ENCODE results near the gene RALBP1.
"Not testable (repeated sequence)": the region's sequence is repeated elsewhere in the genome, so short reads cannot be mapped to it uniquely, and the experiment has no call there.

The RALBP1 gene

DNA sequence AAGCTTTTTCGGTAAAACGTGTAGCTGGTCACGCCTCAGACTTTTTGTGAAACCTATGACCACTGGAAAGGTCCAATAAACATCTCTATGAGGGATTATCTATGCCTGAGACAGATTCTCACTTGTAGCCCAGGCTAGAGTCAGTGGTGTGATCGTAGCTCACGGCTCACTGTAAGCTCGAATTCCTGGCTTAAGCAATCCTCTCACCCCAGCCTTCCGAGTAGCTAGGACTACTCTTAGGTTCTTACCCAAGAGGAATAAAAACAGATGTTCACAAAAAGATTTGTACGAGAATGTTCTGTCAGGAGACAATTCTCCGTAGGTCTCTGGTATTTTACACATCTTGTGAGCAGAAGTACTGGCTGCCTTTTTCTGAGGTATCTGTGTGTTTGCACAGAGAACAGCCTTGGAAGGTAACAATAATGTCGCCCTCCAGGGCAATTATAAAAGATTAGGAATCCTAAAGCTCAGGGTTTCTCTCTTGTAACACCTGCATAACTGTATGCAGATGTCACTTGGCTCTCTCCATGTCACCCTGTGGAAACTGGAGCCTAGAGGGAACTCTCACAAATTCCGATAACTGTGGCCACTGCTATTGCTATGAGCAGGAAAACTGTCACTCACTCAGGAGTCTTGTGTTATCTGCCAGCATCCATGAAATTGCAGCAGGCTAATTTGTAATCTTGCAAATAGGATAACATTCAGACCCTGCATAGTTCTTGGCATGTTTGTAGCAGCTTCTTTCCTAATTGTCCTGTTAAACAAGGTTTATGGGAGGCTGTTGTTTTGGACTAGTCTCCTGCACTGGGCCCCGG, 25.5 kb upstream of the RALBP1 start:
- ChIA-PET CTCF (no interaction called here), POLR2A (no interaction called here)
- TF ChIP-seq BHLHE40 (IDR thresholded peaks at IDR 0.05; ENCODE audit: borderline replicate concordance) (no peak), FOXM1 (IDR thresholded peaks at IDR 0.05; ENCODE audit: borderline replicate concordance) (no peak), ZNF384 (IDR thresholded peaks at IDR 0.05) (no peak), SP1 (IDR thresholded peaks at IDR 0.05) (no peak), TARDBP (IDR thresholded peaks at IDR 0.05) (no peak), FOXA1 (IDR thresholded peaks at IDR 0.05) (no peak), HDGF (IDR thresholded peaks at IDR 0.05; ENCODE audit: borderline replicate concordance) (no peak), ARNT (IDR thresholded peaks at IDR 0.05) (no peak), CTBP1 (IDR thresholded peaks at IDR 0.05; ENCODE audit: borderline replicate concordance) (no peak), SUZ12 (IDR thresholded peaks at IDR 0.05) (no peak), L3MBTL2 (conservative IDR thresholded peaks at IDR 0.05) (no peak), LEF1 (IDR thresholded peaks at IDR 0.05; ENCODE audit: borderline replicate concordance) (no peak), FOXK2 (IDR thresholded peaks at IDR 0.05) (no peak)
- TF ChIP-seq, protein P1, sequence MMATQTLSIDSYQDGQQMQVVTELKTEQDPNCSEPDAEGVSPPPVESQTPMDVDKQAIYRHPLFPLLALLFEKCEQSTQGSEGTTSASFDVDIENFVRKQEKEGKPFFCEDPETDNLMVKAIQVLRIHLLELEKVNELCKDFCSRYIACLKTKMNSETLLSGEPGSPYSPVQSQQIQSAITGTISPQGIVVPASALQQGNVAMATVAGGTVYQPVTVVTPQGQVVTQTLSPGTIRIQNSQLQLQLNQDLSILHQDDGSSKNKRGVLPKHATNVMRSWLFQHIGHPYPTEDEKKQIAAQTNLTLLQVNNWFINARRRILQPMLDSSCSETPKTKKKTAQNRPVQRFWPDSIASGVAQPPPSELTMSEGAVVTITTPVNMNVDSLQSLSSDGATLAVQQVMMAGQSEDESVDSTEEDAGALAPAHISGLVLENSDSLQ (IDR thresholded peaks at IDR 0.05), result no peak
- DNase-seq (ENCODE audit: extremely low spot score), result no peak

DNA sequence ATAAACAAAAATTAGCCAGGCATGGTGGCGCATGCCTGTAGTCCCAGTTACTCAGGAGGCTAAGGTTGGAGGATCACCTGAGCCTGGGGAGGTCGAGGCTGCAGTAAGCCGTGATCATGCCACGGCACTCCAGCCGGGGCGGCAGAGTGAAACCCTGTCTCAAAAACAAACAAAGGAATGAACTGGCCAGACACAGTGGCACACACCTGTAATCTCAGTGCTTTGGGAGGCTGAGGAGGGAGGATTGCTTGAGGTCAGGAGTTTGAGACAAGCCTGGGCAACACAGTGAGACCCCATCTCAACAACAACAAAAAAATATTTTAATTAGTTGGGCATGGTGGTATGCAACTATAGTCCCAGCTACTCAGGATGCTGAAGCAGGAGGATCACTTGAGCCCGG, 24.4 kb upstream of the RALBP1 start:
- DNase-seq (ENCODE audit: extremely low spot score); POLR2A ChIA-PET; CTCF ChIA-PET: not testable (repeated sequence)

DNA sequence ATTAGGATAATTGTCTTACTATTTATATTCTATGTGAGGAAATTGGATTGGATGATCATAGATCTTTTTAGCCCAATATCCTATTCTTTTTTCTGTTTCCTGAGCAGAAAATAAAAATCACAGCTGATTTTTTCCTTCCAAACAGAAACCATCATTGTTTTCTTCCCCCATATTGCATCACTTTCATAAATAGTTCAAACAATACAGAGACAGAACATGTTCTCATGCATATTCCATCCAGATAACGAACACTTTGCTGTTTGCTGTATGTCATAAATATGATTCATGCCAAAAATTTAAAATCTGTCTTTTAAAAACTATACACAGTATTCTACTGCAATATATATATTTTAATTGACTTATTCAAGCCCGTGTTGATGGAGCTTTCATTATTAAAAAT, 22.0 kb upstream of the RALBP1 start:
- TF ChIP-seq SUZ12 (IDR thresholded peaks at IDR 0.05), result no peak
- TF ChIP-seq, protein P1 (IDR thresholded peaks at IDR 0.05), result no peak
- TF ChIP-seq L3MBTL2 (conservative IDR thresholded peaks at IDR 0.05), result no peak
- TF ChIP-seq FOXA1 (IDR thresholded peaks at IDR 0.05), result no peak
- TF ChIP-seq FOXM1 (IDR thresholded peaks at IDR 0.05; ENCODE audit: borderline replicate concordance), result no peak
- no peak for TF ChIP-seq NFRKB (IDR thresholded peaks at IDR 0.05)
- no peak for TF ChIP-seq CTBP1 (IDR thresholded peaks at IDR 0.05; ENCODE audit: borderline replicate concordance)
- no peak for TF ChIP-seq ZNF384 (IDR thresholded peaks at IDR 0.05)
- ChIA-PET CTCF (no interaction called here), POLR2A (no interaction called here)
- no peak for DNase-seq (ENCODE audit: extremely low spot score)

DNA sequence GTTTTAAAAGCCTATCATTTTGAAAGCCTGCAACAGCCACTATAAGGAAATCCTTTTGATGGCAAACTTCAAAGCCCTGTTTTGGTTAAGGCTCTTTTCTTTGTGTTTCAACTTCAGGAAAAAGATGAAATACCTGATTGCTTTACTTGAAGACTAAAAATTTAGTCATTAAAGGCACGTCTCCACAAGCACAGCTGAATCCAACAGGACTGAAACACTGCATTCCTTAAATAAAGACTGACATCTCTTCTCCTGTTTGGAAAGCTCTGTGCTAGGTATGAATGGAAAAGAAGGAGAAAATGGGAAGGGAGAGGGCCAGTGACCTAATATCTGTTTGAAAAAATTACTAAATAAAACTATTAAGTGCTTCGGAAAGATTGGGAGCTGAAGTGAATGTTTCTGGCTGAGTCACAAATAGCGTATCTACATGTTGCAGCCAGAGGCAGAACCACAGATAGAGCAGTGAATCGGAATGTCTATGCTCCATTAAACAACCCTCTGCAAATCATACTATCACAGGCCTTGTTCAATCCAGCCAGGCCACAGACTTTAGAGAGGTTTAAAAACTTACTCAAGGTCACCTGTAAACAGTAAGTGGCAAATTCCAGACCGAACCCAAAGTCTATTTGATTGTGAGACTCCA, 21.1 kb upstream of the RALBP1 start:
- CTCF ChIA-PET, result no interaction called here
- POLR2A ChIA-PET, result no interaction called here
- DNase-seq (ENCODE audit: extremely low spot score), result no peak
- TF ChIP-seq CTBP1 (IDR thresholded peaks at IDR 0.05; ENCODE audit: borderline replicate concordance) (no peak), TARDBP (IDR thresholded peaks at IDR 0.05) (no peak), ARNT (IDR thresholded peaks at IDR 0.05) (no peak), L3MBTL2 (conservative IDR thresholded peaks at IDR 0.05) (no peak), SUZ12 (IDR thresholded peaks at IDR 0.05) (no peak), BHLHE40 (IDR thresholded peaks at IDR 0.05; ENCODE audit: borderline replicate concordance) (no peak), HDGF (IDR thresholded peaks at IDR 0.05; ENCODE audit: borderline replicate concordance) (no peak), LEF1 (IDR thresholded peaks at IDR 0.05; ENCODE audit: borderline replicate concordance) (no peak), ZNF384 (IDR thresholded peaks at IDR 0.05) (no peak), ELF4 (IDR thresholded peaks at IDR 0.05) (no peak), FOXK2 (IDR thresholded peaks at IDR 0.05) (no peak), FOXA1 (IDR thresholded peaks at IDR 0.05) (no peak), FOXM1 (IDR thresholded peaks at IDR 0.05; ENCODE audit: borderline replicate concordance) (no peak), SP1 (IDR thresholded peaks at IDR 0.05) (no peak)
- TF ChIP-seq, protein P1 (IDR thresholded peaks at IDR 0.05), result no peak

DNA sequence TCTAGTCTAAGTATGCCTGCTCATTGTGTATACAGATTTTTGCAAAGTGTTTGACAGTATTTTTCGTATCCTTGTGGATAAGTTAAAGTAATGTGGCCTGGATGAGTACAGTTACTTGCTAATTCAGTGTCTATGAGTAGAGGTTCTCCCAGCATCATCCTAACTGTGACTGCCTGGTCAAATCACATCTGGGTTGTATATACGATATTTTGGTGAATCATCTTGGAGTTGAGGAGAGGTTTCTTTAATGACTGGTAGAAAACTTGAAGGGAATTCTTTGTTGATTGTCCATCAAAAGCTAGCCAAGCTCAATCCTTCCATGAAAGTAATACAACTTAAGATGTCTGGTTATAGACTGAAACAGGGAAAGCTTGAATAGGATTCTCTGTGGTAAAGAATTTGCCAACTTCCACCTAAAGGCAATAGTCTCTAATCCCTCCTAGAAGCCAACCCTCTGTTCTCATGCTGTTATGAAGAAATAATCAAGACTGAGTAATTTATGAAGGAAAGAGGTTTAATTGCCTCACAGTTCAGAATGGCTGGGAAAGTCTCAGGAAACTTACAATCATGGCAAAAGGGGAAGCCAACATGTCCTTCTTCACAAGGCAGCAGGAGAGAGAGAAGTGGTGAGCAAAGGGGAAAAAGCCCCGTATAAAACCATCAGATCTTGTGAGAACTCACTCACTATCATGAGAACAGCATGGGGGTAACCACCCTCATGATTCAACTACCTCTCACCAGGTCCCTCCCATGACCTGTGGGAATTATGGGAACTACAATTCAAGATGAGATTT, 19.4 kb upstream of the RALBP1 start:
- TF ChIP-seq FOXA1 (IDR thresholded peaks at IDR 0.05), result no peak
- TF ChIP-seq, protein P1 (IDR thresholded peaks at IDR 0.05), result no peak
- TF ChIP-seq ELF4 (IDR thresholded peaks at IDR 0.05), result no peak
- TF ChIP-seq TARDBP (IDR thresholded peaks at IDR 0.05), result no peak
- TF ChIP-seq FOXM1 (IDR thresholded peaks at IDR 0.05; ENCODE audit: borderline replicate concordance), result no peak
- TF ChIP-seq ZNF384 (IDR thresholded peaks at IDR 0.05), result no peak
- TF ChIP-seq BHLHE40 (IDR thresholded peaks at IDR 0.05; ENCODE audit: borderline replicate concordance), result no peak
- TF ChIP-seq LEF1 (IDR thresholded peaks at IDR 0.05; ENCODE audit: borderline replicate concordance), result no peak
- no peak for TF ChIP-seq CTBP1 (IDR thresholded peaks at IDR 0.05; ENCODE audit: borderline replicate concordance)
- no peak for TF ChIP-seq ARNT (IDR thresholded peaks at IDR 0.05)
- TF ChIP-seq L3MBTL2 (conservative IDR thresholded peaks at IDR 0.05), result no peak
- ChIA-PET CTCF (no interaction called here), POLR2A (no interaction called here)
- DNase-seq (ENCODE audit: extremely low spot score), result no peak
